RWPE2 (cell line): ENCODE results near the gene MXRA7.
A peak's percentile ranks its signal among the peaks of the same experiment; 100 is the strongest.

Experiments
- ATAC-seq: fragments of 200-7000 bp; cut with Tn5 transposase; 3 replicates; pipeline ENCODE4 v1.9.1; 2021; ENCODE audit warnings: low read depth
- DNase-seq: peaks from one replicate; pipeline ENCODE4 v3.0.0-alpha.2; 2020; ENCODE audit warnings: low spot score
- H3K27ac ChIP-seq: fragments of 450-650 bp; 2 replicates; pipeline ENCODE4 v1.5.1; 2017; ENCODE audit warnings: mild to moderate bottlenecking; ENCODE audit not compliant: poor library complexity, severe bottlenecking
- H3K27me3 ChIP-seq: fragments of 250-450 bp; sonication (Bioruptor Pico); 2 replicates; pipeline ENCODE4 v1.5.1; 2021; ENCODE audit warnings: mild to moderate bottlenecking, moderate library complexity; ENCODE audit not compliant: insufficient read depth, poor library complexity, severe bottlenecking
- H3K36me3 ChIP-seq: fragments of 250-450 bp; sonication (Bioruptor Pico); 2 replicates; pipeline ENCODE4 v1.5.1; 2020; ENCODE audit warnings: low read depth, mild to moderate bottlenecking, moderate library complexity
- H3K4me1 ChIP-seq: fragments of 250-450 bp; sonication (Bioruptor Pico); 2 replicates; pipeline ENCODE4 v1.5.1; 2021; ENCODE audit warnings: mild to moderate bottlenecking, moderate library complexity; ENCODE audit not compliant: insufficient read depth, poor library complexity, severe bottlenecking
- H3K4me3 ChIP-seq: fragments of 250-450 bp; sonication (Bioruptor Pico); 2 replicates; pipeline ENCODE4 v1.5.1; 2021; ENCODE audit warnings: mild to moderate bottlenecking, moderate library complexity; ENCODE audit not compliant: severe bottlenecking
- H3K9me3 ChIP-seq: fragments of 250-450 bp; sonication (Bioruptor Pico); 2 replicates; pipeline ENCODE4 v1.5.1; 2021; ENCODE audit warnings: mild to moderate bottlenecking, moderate library complexity; ENCODE audit not compliant: severe bottlenecking
- CTCF ChIP-seq: fragments of 450-650 bp; IDR thresholded peaks from one replicate; pipeline ENCODE4 v1.5.1; 2017; ENCODE audit warnings: mild to moderate bottlenecking, moderate library complexity; ENCODE audit not compliant: poor library complexity, severe bottlenecking

The MXRA7 gene

GRCh38 chr17:76682296-76682695, 28.5 kb downstream of the MXRA7 start:
- TF ChIP-seq CTCF, result no peak
- ATAC-seq, result no peak
- H3K36me3 ChIP-seq, result peaks cover 12% of the 10 kb centered on the region
- no peak overlapping the region for H3K27ac ChIP-seq
- H3K27me3 ChIP-seq, result no peaks in the 10 kb centered on the region
- H3K4me3 ChIP-seq, result no peak overlapping the region
- H3K4me1 ChIP-seq, result no peaks in the 10 kb centered on the region
- DNase-seq, result no peak
- no peaks in the 10 kb centered on the region for H3K9me3 ChIP-seq

GRCh38 chr17:76681222-76682137, 29.3 kb downstream of the MXRA7 start:
- peak; percentile 45; the same call in 1 of the 3 replicates for ATAC-seq
- Histone ChIP-seq H3K4me1 (no peaks in the 10 kb centered on the region), H3K4me3 (no peak overlapping the region), H3K27me3 (no peaks in the 10 kb centered on the region), H3K27ac (no peak overlapping the region), H3K9me3 (no peaks in the 10 kb centered on the region), H3K36me3 (peaks cover 12% of the 10 kb centered on the region)
- DNase-seq, result no peak
- TF ChIP-seq CTCF, result peak; percentile 55

GRCh38 chr17:76679239-76679638, 31.5 kb downstream of the MXRA7 start:
- no peak for DNase-seq
- no peaks in the 10 kb centered on the region for H3K4me1 ChIP-seq
- H3K4me3 ChIP-seq, result no peak overlapping the region
- peaks cover 8% of the 10 kb centered on the region for H3K36me3 ChIP-seq
- no peak for ATAC-seq
- H3K27me3 ChIP-seq, result no peaks in the 10 kb centered on the region
- H3K27ac ChIP-seq, result no peak overlapping the region
- H3K9me3 ChIP-seq, result no peaks in the 10 kb centered on the region
- TF ChIP-seq CTCF, result no peak

GRCh38 chr17:76678330-76678729, 32.4 kb downstream of the MXRA7 start:
- Histone ChIP-seq H3K27ac (no peak overlapping the region), H3K4me3 (no peak overlapping the region), H3K36me3 (peaks cover 6% of the 10 kb centered on the region), H3K4me1 (no peaks in the 10 kb centered on the region), H3K27me3 (no peaks in the 10 kb centered on the region), H3K9me3 (no peaks in the 10 kb centered on the region)
- no peak for TF ChIP-seq CTCF
- ATAC-seq (peak; percentile 15; the same call in 1 of the 3 replicates), DNase-seq (no peak)

GRCh38 chr17:76677406-76677805, 33.4 kb downstream of the MXRA7 start:
- no peaks in the 10 kb centered on the region for H3K9me3 ChIP-seq
- no peak overlapping the region for H3K27ac ChIP-seq
- peaks cover under 1% of the 10 kb centered on the region; the same call in 1 of the 2 replicates for H3K36me3 ChIP-seq
- ATAC-seq (no peak), DNase-seq (no peak)
- H3K4me1 ChIP-seq, result peaks cover 2% of the 10 kb centered on the region
- no peak overlapping the region for H3K4me3 ChIP-seq
- no peak for TF ChIP-seq CTCF
- no peaks in the 10 kb centered on the region for H3K27me3 ChIP-seq
